Osteoblast (primary cell): ENCODE data around the gene RPRD1B. TPM values are rescaled to one million over a fixed set of nuclear protein-coding genes. Genes with fewer than 3 reads are reported as not detected.
A peak's percentile ranks its signal among the peaks of the same experiment; 100 is the strongest.

Experiments
- DNase-seq: peaks from one replicate; pipeline ENCODE4 v3.0.0; 2011; ENCODE audit warnings: low spot score, mixed read lengths; ENCODE audit not compliant: insufficient read length; ENCODE audit errors: missing footprints
- H2AFZ ChIP-seq: 2 replicates; pipeline ENCODE4 v1.6.0; 2011; ENCODE audit warnings: mild to moderate bottlenecking, low read length
- H3K27ac ChIP-seq: 2 replicates; pipeline ENCODE4 v1.5.1; 2011; ENCODE audit warnings: mild to moderate bottlenecking, low read depth, low read length, moderate library complexity
- H3K27me3 ChIP-seq: 2 replicates; pipeline ENCODE4 v1.6.0; 2012; ENCODE audit warnings: mild to moderate bottlenecking, control low read depth, inconsistent platforms, low read length, moderate library complexity; ENCODE audit not compliant: insufficient read depth
- H3K36me3 ChIP-seq: 2 replicates; pipeline ENCODE4 v1.5.1; 2011; ENCODE audit warnings: mild to moderate bottlenecking, low read length, control low read depth, moderate library complexity; ENCODE audit not compliant: insufficient read depth
- H3K4me1 ChIP-seq: 2 replicates; pipeline ENCODE4 v1.5.1; 2011; ENCODE audit warnings: mild to moderate bottlenecking, low read length, control low read depth, moderate library complexity; ENCODE audit not compliant: insufficient read depth
- H3K4me2 ChIP-seq: 2 replicates; pipeline ENCODE4 v1.6.0; 2011; ENCODE audit warnings: mild to moderate bottlenecking, low read length; ENCODE audit not compliant: insufficient read depth
- H3K4me3 ChIP-seq: fragments of 200-600 bp; sonication (generic); 3 replicates; pipeline ENCODE4 v1.5.1; 2012; ENCODE audit warnings: mild to moderate bottlenecking, low read length, inconsistent platforms; ENCODE audit not compliant: insufficient read depth
- H3K79me2 ChIP-seq: 2 replicates; pipeline ENCODE4 v1.6.0; 2012; ENCODE audit warnings: mild to moderate bottlenecking, low read length, control low read depth, inconsistent platforms; ENCODE audit not compliant: insufficient read depth
- H3K9me3 ChIP-seq: 2 replicates; pipeline ENCODE4 v1.5.1; 2011; ENCODE audit warnings: low read depth, low read length, control low read depth
- H4K20me1 ChIP-seq: 2 replicates; pipeline ENCODE4 v1.6.0; 2012; ENCODE audit warnings: mild to moderate bottlenecking, low read length, control low read depth; ENCODE audit not compliant: insufficient read depth
- total RNA-seq: library from RNA; depleted of rRNA; stranded (reverse); fragments of >200 nt; gene quantifications from 2 replicates; pipeline ENCODE4 v1.2.3, GENCODE V29; 2012
- TF ChIP-seq, protein P1 (sequence below): IDR thresholded peaks from 2 replicates; pipeline ENCODE4 v1.5.1; 2011; ENCODE audit warnings: mild to moderate bottlenecking, low read depth, low read length, moderate library complexity; ENCODE audit errors: extremely low read depth

RPRD1B gene
- total RNA-seq, 1 donor, result 29.3 TPM

GRCh38 chr20:38079353-38079752 is 45.8 kb downstream of the RPRD1B start:
- no peak for DNase-seq
- TF ChIP-seq, protein P1, sequence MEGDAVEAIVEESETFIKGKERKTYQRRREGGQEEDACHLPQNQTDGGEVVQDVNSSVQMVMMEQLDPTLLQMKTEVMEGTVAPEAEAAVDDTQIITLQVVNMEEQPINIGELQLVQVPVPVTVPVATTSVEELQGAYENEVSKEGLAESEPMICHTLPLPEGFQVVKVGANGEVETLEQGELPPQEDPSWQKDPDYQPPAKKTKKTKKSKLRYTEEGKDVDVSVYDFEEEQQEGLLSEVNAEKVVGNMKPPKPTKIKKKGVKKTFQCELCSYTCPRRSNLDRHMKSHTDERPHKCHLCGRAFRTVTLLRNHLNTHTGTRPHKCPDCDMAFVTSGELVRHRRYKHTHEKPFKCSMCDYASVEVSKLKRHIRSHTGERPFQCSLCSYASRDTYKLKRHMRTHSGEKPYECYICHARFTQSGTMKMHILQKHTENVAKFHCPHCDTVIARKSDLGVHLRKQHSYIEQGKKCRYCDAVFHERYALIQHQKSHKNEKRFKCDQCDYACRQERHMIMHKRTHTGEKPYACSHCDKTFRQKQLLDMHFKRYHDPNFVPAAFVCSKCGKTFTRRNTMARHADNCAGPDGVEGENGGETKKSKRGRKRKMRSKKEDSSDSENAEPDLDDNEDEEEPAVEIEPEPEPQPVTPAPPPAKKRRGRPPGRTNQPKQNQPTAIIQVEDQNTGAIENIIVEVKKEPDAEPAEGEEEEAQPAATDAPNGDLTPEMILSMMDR, result no peak
- H3K4me3 ChIP-seq, result no peak overlapping the region
- H3K27ac ChIP-seq, result no peak overlapping the region
- peaks cover 28% of the 10 kb centered on the region for H3K4me1 ChIP-seq
- H3K36me3 ChIP-seq, result peaks cover 17% of the 10 kb centered on the region
- no peaks in the 10 kb centered on the region for H3K27me3 ChIP-seq
- H4K20me1 ChIP-seq, result no peaks in the 10 kb centered on the region
- H3K4me2 ChIP-seq, result no peak overlapping the region
- no peak overlapping the region for H2AFZ ChIP-seq
- H3K9me3 ChIP-seq, result no peaks in the 10 kb centered on the region
- H3K79me2 ChIP-seq, result peaks cover 48% of the 10 kb centered on the region

DNA sequence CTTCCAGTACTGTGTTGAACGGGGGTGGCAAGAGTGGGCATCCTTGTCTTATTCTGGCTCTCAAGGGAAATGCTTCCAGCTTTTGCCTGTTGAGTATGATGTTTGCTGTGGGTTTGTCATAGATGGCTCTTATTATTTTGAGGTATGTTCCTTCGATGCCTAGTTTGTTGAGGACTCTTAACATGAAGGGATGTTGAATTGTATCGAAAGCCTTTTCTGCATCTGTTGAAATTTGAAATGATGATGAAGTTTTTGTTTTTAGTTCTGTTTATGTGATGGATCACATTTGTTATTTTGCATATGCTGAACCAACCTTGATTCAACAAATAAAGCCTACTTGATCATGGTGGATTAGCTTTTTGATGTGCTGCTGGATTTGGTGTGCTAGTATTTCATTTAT is 48.0 kb downstream of the RPRD1B start:
- TF ChIP-seq, protein P1, result no peak
- H3K27ac ChIP-seq, result no peak overlapping the region
- H3K9me3 ChIP-seq, result no peaks in the 10 kb centered on the region
- no peak for DNase-seq
- peaks cover 21% of the 10 kb centered on the region for H3K4me1 ChIP-seq
- H3K36me3 ChIP-seq, result peaks cover 33% of the 10 kb centered on the region
- H3K27me3 ChIP-seq, result no peaks in the 10 kb centered on the region
- H3K4me3 ChIP-seq, result no peak overlapping the region
- peaks cover 43% of the 10 kb centered on the region for H3K79me2 ChIP-seq
- H4K20me1 ChIP-seq, result no peaks in the 10 kb centered on the region
- no peak overlapping the region for H2AFZ ChIP-seq
- no peak overlapping the region for H3K4me2 ChIP-seq

DNA sequence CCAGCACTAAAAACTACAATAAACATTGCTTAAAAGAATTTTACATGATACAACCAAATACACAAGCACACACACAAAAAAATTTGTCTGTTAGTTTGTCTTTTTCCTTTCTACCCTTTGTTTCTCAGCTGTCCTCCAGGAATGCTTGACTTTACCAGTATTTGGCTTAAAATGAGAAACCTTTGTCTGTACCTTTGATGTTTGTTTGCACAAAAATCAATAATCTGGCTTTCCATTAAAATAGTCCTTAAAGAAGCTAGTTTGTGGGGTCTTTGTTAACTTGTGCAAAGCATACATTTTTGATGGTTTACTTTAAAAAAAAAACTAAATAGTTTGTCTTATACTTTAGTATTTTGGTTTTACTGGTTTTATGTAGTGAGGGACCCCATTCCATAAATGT is 49.3 kb downstream of the RPRD1B start:
- no peaks in the 10 kb centered on the region for H3K27me3 ChIP-seq
- peak overlapping the region; percentile 79 for H3K27ac ChIP-seq
- peaks cover 34% of the 10 kb centered on the region for H3K36me3 ChIP-seq
- TF ChIP-seq, protein P1, result no peak
- H2AFZ ChIP-seq, result no peak overlapping the region
- peaks cover 37% of the 10 kb centered on the region for H3K79me2 ChIP-seq
- no peak for DNase-seq
- peaks cover 21% of the 10 kb centered on the region for H3K4me1 ChIP-seq
- H3K4me2 ChIP-seq, result no peak overlapping the region
- no peak overlapping the region for H3K4me3 ChIP-seq
- H3K9me3 ChIP-seq, result no peaks in the 10 kb centered on the region
- no peaks in the 10 kb centered on the region for H4K20me1 ChIP-seq

DNA sequence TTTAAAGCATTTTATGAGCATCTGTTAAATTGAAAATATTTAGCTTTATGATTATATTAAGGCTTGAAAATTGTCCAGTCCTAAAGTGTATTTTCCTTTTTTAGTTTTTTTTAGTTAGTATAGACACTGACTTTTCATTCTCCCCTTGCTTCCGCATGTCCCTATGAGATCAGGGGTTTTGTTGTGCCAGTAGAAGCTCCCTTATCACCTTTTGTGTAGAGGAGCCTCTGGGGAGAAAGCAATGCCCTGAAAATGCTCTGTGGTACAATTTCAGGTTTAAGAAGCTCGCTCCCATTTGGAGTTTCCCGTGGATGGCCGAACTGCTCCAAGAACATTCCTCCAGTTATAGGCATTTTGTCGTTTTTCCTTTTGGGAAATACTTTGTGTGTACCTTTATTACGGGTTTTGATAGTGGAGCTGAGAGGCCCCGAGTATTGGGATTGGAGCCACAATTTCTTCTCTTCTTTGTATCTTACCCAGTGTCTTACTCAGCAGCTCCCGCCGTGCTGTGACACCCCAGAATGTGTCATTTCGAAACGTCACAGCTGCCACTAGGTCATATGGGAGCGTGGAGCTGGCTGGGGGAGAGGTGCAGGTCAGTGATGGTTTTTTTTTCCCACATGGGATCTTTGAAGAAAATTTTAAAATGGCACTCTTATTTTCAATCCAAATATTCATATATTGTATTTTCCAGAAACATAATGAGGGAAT is 49.9 kb downstream of the RPRD1B start:
- H3K79me2 ChIP-seq, result peaks cover 33% of the 10 kb centered on the region
- TF ChIP-seq, protein P1, result no peak
- H3K9me3 ChIP-seq, result no peaks in the 10 kb centered on the region
- H3K4me1 ChIP-seq, result peaks cover 21% of the 10 kb centered on the region
- no peak overlapping the region for H3K4me3 ChIP-seq
- peak overlapping the region; percentile 79 for H3K27ac ChIP-seq
- H2AFZ ChIP-seq, result no peak overlapping the region
- no peaks in the 10 kb centered on the region for H4K20me1 ChIP-seq
- peaks cover 33% of the 10 kb centered on the region for H3K36me3 ChIP-seq
- no peak for DNase-seq
- H3K27me3 ChIP-seq, result no peaks in the 10 kb centered on the region
- no peak overlapping the region for H3K4me2 ChIP-seq
